ACC112 (cell line): ENCODE measurements around the gene TNIK.
A peak's percentile ranks its signal among the peaks of the same experiment; 100 is the strongest.

ENCODE experiments used
- H2AFZ ChIP-seq: fragments of 200-600 bp; sonication (generic); one replicate; pipeline ENCODE4 v1.6.0; 2017; ENCODE audit warnings: antibody characterized with exemption, low read length; ENCODE audit not compliant: unreplicated experiment
- H3K27ac ChIP-seq: fragments of 200-600 bp; sonication (generic); 2 replicates; pipeline ENCODE4 v1.5.1; 2014; ENCODE audit warnings: low read depth, mild to moderate bottlenecking, antibody characterized with exemption, low read length, moderate library complexity
- H3K27me3 ChIP-seq: fragments of 200-600 bp; sonication (generic); 2 replicates; pipeline ENCODE4 v1.6.1; 2014; ENCODE audit warnings: mild to moderate bottlenecking, antibody characterized with exemption, low read length, moderate library complexity, mixed read lengths; ENCODE audit not compliant: insufficient read depth
- H3K36me3 ChIP-seq: fragments of 200-600 bp; sonication (generic); 2 replicates; pipeline ENCODE4 v1.6.1; 2016; ENCODE audit warnings: mild to moderate bottlenecking, antibody characterized with exemption, low read length, moderate library complexity, mixed read lengths; ENCODE audit not compliant: insufficient read depth
- H3K4me1 ChIP-seq: fragments of 200-600 bp; sonication (generic); one replicate; pipeline ENCODE4 v1.6.1; 2016; ENCODE audit warnings: low read length, mixed read lengths; ENCODE audit not compliant: insufficient read depth, unreplicated experiment, control insufficient read depth
- H3K4me3 ChIP-seq: fragments of 200-600 bp; sonication (generic); 2 replicates; pipeline ENCODE4 v1.5.1; 2014; ENCODE audit warnings: mild to moderate bottlenecking, low read depth, low read length
- H3K79me2 ChIP-seq: fragments of 200-600 bp; sonication (generic); one replicate; pipeline ENCODE4 v1.6.0; 2016; ENCODE audit warnings: low read length; ENCODE audit not compliant: control insufficient read depth, unreplicated experiment, insufficient read depth

Gene TNIK

DNA sequence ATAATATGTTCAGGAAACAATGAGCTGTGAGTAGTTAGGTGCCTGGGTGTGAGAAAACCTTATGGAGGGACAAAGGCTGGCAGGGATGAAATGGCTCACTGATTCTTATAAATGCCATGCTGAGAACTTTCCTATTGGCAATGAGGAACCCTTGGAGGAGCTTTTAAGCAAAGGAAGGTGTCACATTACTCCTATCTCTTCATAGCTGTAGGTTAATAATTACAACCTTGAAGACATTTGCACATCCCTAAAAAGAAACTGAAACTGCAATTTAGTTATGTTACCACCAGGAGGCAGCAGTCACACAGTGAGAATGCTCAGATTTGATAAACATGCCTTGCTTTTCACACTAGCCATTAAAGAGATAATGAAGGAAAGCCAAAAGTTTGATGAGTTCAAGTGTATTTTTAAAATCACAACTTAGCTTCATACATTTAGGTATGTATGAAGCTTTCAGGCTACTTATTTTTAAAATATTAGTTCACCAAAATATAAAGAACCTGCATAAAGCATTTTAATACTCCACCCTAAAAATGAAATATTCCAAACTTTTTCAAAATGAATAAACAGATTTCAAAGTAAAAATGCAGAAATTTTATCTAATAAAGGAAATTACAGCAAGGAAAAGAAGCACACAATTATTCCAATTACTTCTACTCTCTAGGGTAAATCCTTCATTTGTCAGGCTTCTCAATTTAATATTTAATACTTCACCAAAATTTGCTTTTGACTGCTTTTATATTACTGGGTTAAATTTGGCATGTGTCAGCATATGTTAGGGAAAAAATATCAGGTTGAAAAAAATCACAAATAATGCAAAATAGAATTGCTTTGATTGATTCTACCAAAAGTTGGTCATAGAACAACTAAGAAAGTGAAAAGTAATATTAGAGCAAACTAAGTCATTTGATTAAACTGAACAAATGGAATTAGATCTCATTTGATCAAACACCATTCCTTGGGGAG lies 296.8 kb downstream of the TNIK start:
- no peak overlapping the region for H2AFZ ChIP-seq

DNA sequence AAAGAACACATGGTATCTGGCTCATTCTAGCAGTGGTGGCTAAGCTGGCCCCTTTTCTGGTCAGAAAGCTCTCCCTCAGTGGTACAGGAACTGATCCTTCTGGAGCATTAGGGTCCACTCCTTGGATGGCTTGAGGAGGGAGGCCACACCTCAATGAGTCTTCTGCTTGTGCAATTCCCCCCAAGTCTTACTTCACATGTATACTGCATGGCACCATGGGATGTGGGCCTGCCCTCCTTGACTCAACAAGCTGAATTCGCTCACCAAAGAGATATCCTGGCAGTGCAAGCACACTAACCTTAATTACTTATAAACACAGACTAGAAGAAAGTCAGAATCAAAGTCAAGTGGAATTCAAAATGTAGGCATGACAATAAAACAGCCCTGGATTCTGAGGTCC lies 299.9 kb downstream of the TNIK start:
- H3K79me2 ChIP-seq: no peaks in the 10 kb centered on the region
- no peak overlapping the region for H3K27ac ChIP-seq
- H3K4me3 ChIP-seq: no peak overlapping the region
- no peaks in the 10 kb centered on the region for H3K4me1 ChIP-seq
- peaks cover 22% of the 10 kb centered on the region; the same call in 1 of the 2 replicates for H3K36me3 ChIP-seq
- no peaks in the 10 kb centered on the region for H3K27me3 ChIP-seq
- H2AFZ ChIP-seq: no peak overlapping the region

More for the DNA sequence above, 296.8 kb downstream of the TNIK start:
- Histone ChIP-seq H3K79me2 (no peaks in the 10 kb centered on the region), H3K27ac (no peak overlapping the region), H3K4me3 (peak overlapping the region; percentile 20; the same call in 1 of the 2 replicates), H3K4me1 (peaks cover 5% of the 10 kb centered on the region), H3K27me3 (no peaks in the 10 kb centered on the region), H3K36me3 (peaks cover 22% of the 10 kb centered on the region; the same call in 1 of the 2 replicates)

DNA sequence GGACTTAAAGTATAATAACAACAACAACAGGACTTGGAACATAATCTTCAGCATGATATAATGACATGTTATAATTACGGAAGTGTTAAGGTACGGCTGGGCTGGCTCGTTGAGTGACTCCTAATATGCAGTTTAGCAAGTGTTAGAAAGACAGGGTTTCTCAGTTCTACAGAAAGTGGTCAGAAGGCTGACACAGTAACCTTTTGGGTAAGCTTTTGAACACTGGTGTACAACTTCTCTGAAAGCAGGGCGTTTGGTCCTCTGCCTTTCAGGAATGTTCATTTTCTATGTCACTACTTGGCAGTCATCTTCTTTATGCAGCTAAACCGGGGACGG lies 300.4 kb downstream of the TNIK start:
- Histone ChIP-seq H3K4me3 (no peak overlapping the region), H3K27ac (no peak overlapping the region), H3K36me3 (peaks cover 22% of the 10 kb centered on the region; the same call in 1 of the 2 replicates), H2AFZ (no peak overlapping the region), H3K4me1 (no peaks in the 10 kb centered on the region), H3K79me2 (no peaks in the 10 kb centered on the region), H3K27me3 (no peaks in the 10 kb centered on the region)

DNA sequence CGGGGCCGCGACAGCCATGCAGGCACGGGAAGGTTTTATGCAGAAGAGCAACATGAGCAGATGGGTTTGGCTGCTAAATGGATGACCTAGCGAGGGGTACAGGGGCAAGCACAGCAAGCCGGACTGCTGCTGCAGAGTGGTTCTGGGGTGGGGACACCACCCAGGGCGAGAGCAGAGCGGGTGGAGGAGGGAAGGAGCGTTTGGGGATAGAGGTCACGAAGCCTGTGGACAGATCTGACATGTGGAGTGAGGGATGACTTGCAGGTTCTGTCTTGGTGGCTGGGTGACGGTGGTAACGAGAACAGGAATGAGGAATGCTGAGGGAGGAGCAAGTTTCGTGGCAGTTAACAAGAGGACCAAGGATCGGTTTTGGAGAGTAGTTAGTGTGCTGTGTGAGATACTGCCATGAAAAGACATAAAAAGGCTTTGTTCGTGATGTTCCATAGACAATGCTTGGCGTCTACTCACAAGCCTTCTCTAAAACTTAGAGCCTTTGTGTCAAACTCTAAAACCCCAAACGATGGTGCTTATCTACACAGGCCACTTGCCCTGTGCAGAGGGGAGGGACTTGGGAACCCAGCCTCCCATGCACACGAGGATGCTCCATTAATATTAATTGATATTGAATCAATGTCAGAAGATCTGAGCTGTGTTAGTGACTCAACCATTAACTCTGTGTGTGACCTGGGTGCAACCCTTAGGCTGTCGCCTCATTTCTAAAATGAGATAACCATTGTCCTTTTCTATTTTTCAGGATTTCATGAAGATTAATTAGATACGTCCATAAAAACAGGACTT lies 301.0 kb downstream of the TNIK start:
- Histone ChIP-seq H3K27me3 (no peaks in the 10 kb centered on the region), H3K79me2 (no peaks in the 10 kb centered on the region), H3K4me3 (no peak overlapping the region), H2AFZ (no peak overlapping the region), H3K4me1 (no peaks in the 10 kb centered on the region), H3K36me3 (peaks cover 18% of the 10 kb centered on the region; the same call in 1 of the 2 replicates), H3K27ac (no peak overlapping the region)

DNA sequence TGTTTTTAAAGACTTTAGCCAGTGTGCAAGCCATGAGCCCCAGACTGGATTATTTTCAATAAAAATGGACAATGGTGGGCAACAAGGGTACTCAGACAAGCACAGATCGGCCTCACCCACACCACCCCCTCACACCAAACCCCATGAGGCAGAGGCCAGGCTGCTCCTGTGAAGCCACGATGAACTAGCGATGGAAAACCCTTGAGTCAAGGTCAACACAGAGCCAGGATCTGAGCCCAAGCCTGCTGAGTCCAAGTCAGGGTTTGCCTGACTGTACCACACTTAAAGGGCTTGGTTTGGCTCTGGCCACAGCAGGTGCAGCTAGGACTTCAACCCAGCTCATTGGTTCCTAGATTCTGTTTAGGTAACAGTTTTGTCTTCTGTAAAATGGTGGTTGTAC lies 302.2 kb downstream of the TNIK start:
- no peak overlapping the region for H3K27ac ChIP-seq
- H3K36me3 ChIP-seq: peaks cover 6% of the 10 kb centered on the region; the same call in 1 of the 2 replicates
- no peak overlapping the region for H3K4me3 ChIP-seq
- no peaks in the 10 kb centered on the region for H3K27me3 ChIP-seq
- no peak overlapping the region for H2AFZ ChIP-seq
- no peaks in the 10 kb centered on the region for H3K4me1 ChIP-seq
- no peaks in the 10 kb centered on the region for H3K79me2 ChIP-seq

DNA sequence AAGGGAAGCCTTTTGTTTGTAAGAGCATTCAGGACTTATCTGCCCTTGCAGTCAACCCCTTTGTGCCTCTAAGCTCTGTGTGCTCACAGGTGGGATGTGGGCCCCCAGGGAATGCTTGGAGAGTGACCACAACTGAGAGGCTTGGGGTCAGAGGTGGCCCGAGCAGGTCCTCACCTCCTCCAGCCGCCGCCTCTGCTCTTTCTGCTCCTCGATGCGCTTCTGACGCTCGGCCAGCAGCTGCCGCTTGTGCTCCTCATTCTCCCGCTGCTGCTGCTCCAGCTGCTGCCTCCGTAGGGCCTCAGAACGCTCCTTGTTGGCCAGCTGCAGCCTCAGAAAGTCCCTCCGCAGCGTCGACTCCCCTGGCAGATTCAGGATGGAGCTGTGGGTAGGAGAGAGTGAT lies 302.9 kb downstream of the TNIK start:
- Histone ChIP-seq H3K79me2 (no peaks in the 10 kb centered on the region), H3K4me1 (no peaks in the 10 kb centered on the region), H3K36me3 (no peaks in the 10 kb centered on the region), H3K27me3 (no peaks in the 10 kb centered on the region), H2AFZ (no peak overlapping the region), H3K27ac (no peak overlapping the region), H3K4me3 (no peak overlapping the region)

DNA sequence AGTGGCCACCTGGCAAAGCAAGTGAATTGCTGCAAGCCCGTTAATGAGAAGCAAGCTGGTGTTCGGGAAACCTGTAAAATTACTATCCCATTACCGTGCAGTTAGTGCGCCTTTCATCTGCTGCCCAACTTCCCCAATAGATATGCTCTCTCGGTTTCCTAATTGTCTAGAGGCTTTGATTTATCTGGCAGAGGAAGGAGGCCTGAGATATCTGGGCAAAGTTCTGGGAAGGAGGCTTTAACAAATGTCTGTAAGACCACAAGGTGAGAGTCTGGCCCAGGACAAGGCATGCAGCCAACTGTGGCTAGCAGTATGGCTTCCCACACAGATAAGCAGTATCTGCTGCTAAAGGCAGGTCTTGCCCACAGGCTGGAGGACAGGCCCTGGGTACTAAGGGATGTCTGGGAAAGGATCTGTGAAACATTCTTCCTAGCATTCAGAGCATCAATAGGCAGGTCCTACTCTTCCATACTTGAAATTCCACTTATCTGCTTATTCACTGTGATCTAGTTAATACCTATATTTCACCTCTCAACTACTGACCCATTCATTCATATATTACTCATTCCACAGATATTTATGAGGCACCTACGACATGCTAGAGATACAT lies 303.7 kb downstream of the TNIK start:
- Histone ChIP-seq H3K4me1 (no peaks in the 10 kb centered on the region), H3K36me3 (no peaks in the 10 kb centered on the region), H3K27me3 (no peaks in the 10 kb centered on the region), H2AFZ (no peak overlapping the region), H3K4me3 (no peak overlapping the region), H3K27ac (no peak overlapping the region), H3K79me2 (no peaks in the 10 kb centered on the region)

DNA sequence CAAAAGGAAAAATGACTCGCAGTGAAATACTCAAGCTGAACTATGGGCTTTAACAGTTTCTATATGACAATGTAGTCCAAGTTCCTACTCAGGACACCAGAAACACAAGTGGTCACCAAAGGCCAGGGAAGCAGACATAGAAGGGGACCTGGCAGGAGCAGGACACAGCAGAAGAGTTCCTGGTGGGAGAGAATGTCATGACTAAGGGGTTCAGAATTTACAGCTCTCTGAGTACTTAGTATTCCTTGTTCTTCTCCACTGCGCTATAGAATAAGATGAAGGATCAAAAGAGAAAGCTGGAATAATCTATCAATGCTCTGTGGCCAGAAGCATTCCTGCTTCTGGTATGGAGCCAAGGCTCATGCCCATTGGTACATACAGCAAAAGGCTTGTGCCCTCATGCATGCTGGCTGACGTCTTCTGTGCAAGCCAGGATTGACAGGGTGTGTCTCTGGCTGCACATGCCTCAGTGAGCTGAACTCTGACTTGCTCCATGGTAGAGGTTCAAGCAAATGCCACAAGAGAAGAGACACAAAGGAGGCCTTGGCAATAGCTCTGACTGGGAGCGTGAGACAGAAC lies 305.0 kb downstream of the TNIK start:
- Histone ChIP-seq H3K36me3 (no peaks in the 10 kb centered on the region), H3K27ac (no peak overlapping the region), H3K4me1 (no peaks in the 10 kb centered on the region), H3K4me3 (no peak overlapping the region), H2AFZ (no peak overlapping the region), H3K27me3 (no peaks in the 10 kb centered on the region), H3K79me2 (no peaks in the 10 kb centered on the region)

DNA sequence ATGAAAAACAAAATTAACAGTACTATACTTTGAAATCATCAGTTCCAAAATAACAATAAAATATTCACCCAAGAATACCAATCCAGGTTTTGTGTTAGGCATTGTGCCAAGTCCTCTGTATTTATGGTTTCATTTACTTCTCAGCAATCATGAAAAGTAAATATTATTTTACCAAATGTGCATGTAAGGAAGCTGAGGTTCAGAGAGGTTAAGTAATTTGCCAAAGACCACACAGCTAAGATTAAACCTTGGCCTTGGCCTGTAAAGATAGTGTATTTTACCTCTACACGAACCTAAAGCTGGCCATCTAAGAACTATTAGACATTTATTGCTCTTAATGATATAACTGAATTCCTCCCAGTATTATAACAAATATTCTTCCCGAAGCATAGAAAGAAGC lies 309.3 kb downstream of the TNIK start:
- H2AFZ ChIP-seq: no peak overlapping the region
- H3K27me3 ChIP-seq: no peaks in the 10 kb centered on the region
- H3K4me1 ChIP-seq: no peaks in the 10 kb centered on the region
- H3K27ac ChIP-seq: no peak overlapping the region
- H3K36me3 ChIP-seq: no peaks in the 10 kb centered on the region
- H3K79me2 ChIP-seq: no peaks in the 10 kb centered on the region
- H3K4me3 ChIP-seq: no peak overlapping the region

DNA sequence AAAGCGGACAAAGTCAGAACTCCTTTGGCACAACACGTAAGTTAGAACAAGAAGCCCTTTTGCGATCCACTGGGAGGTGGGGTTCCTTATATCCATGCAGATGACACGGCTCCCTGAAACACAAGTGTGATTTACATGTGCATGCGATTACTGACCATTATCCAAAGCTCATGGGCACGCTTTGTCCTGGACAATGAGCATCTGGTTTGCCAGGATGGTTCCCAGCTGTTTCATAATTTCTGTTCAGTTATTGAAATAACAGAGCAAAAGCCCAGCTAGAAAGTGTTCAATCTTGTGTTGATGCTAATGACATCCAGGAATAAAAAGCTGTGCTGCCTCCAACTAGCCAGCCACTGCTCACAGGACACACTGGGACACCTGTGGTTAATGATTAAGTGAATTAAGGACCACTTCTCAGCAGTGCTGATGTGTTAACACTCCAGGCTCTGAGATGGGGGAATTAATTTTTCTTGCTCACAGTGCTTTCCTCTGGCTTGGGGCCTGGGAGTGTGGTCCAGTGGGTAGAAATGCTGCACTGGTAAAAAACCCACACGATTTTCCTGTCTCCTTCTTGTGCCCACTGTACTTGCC lies 310.6 kb downstream of the TNIK start:
- H3K4me3 ChIP-seq: no peak overlapping the region

More for the DNA sequence above, 310.6 kb downstream of the TNIK start:
- Histone ChIP-seq H3K79me2 (no peaks in the 10 kb centered on the region), H3K27me3 (no peaks in the 10 kb centered on the region), H3K4me1 (no peaks in the 10 kb centered on the region), H3K36me3 (no peaks in the 10 kb centered on the region), H2AFZ (no peak overlapping the region), H3K27ac (no peak overlapping the region)
